GM12878 (cell line): Measurements from ENCODE around the gene NF1.

ENCODE experiments used
- JUNB ChIP-seq: IDR thresholded peaks from 2 replicates; pipeline ENCODE4 v1.6.1; 2016; ENCODE audit warnings: antibody characterized with exemption, mild to moderate bottlenecking
- POLR2A ChIP-seq: IDR thresholded peaks from 2 replicates; pipeline ENCODE4 v1.6.1; 2011; ENCODE audit warnings: low read depth, mild to moderate bottlenecking, low read length
- SRF ChIP-seq, 2 experiments: IDR thresholded peaks; 2 replicates each; pipeline ENCODE4 v1.6.1; 2011; ENCODE audit warnings: low read depth in 2 of 2, low read length in 2 of 2, mild to moderate bottlenecking in 1 of 2, moderate library complexity in 1 of 2
- ZNF274 ChIP-seq: IDR thresholded peaks from one replicate; pipeline ENCODE4 v1.8.0; 2011; ENCODE audit not compliant: insufficient read length, insufficient read depth

GRCh38 chr17:31236712-31237111 is 141.9 kb downstream of the NF1 start:
- TF ChIP-seq ZNF274 (no peak), JUNB (no peak), SRF (IDR thresholded peaks at IDR 0.05; ENCODE audit: low read depth in 2 of 2, low read length in 2 of 2) (no peak), POLR2A (no peak)
